Thoracic aorta (tissue), 2 donors: ENCODE data around the gene KDM6A. TPM values are rescaled to one million over a fixed set of nuclear protein-coding genes. Genes with fewer than 3 reads are reported as not detected.
A peak's percentile ranks its signal among the peaks of the same experiment; 100 is the strongest.
"Not testable (repeated sequence)": the region's sequence is repeated elsewhere in the genome, so short reads cannot be mapped to it uniquely, and the experiment has no call there.

Experiments used
- ATAC-seq: fragments of 150-250 bp; one replicate; pipeline ENCODE4 v1.8.0; 2017; ENCODE audit warnings: low read depth; ENCODE audit not compliant: insufficient number of reproducible peaks, low FRiP score
- DNase-seq: peaks from one replicate; pipeline ENCODE4 v3.0.0-alpha.2; 2020; ENCODE audit warnings: low spot score
- H3K27ac ChIP-seq, 2 donors: fragments of 200-600 bp; sonication (generic); 1 replicate in 1 of 2; 2 replicates in 1 of 2; pipeline ENCODE4 v1.5.1; 2016; ENCODE audit warnings: mild to moderate bottlenecking in 2 of 2, moderate library complexity in 2 of 2
- H3K27me3 ChIP-seq: fragments of 200-600 bp; sonication (generic); replicated peaks from 2 replicates; pipeline ENCODE4 v1.6.0; 2016; ENCODE audit warnings: mild to moderate bottlenecking; ENCODE audit not compliant: insufficient read depth
- H3K36me3 ChIP-seq: fragments of 200-600 bp; sonication (generic); one replicate; pipeline ENCODE4 v1.5.1; 2016
- H3K4me1 ChIP-seq, 2 donors: fragments of 200-600 bp; sonication (generic); 1 replicate in 1 of 2; 2 replicates in 1 of 2; pipeline versions ENCODE4 v1.5.1 to v1.6.0; 2016; ENCODE audit warnings: low read depth in 2 of 2, mild to moderate bottlenecking in 1 of 2; ENCODE audit not compliant: control insufficient read depth in 1 of 2
- H3K4me3 ChIP-seq: fragments of 200-600 bp; sonication (generic); 2 replicates; pipeline ENCODE4 v1.5.1; 2016; ENCODE audit warnings: mild to moderate bottlenecking
- H3K9me3 ChIP-seq: fragments of 200-600 bp; sonication (generic); 2 replicates; pipeline ENCODE4 v1.5.1; 2016
- total RNA-seq, 2 donors: library from RNA; depleted of rRNA; stranded (reverse); fragments of >200 nt; gene quantifications; one replicate each; pipeline versions ENCODE4 v1.1.0 to v1.2.3, GENCODE V29; 2016
- TF ChIP-seq, protein P1 (sequence below): fragments of 200-600 bp; sonication (generic); IDR thresholded peaks from one replicate; pipeline ENCODE4 v1.5.1; 2019; ENCODE audit warnings: antibody characterized with exemption

The KDM6A gene
- total RNA-seq, 2 donors from 2014 or later: 18.3 to 26.9 TPM

DNA sequence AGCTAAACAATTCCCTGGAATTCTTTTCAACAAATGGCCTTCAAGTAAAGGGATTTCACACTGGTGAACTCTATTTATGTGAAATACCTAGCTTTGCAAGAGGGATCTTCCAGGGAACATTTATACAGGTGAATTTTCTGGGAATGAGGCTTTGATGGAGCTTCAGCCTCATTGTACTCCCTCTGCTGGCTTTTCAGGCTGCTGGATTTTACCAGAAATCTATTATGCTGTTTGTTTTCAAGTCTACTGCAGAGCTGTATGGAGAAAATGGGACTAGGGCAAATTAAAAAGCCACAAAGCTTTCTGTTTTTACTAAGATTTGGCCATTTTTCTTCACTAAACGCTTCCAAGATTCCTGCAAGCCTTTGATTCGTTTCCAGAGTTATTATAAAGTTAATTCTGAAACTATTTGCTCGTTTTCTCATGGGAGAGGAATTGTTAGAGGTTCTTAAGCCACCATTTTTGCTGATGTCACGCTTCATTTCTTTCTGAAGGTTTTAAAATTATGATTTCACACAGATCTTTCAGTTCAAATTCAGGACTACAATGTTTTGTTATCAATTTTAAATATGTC is 31.6 kb downstream of the KDM6A start:
- peaks cover 16 to 20% of the 10 kb centered on the region in 2 donors for H3K4me1 ChIP-seq
- H3K27ac ChIP-seq: no peak overlapping the region
- H3K4me3 ChIP-seq: peak overlapping the region; percentile 5
- TF ChIP-seq, protein P1, sequence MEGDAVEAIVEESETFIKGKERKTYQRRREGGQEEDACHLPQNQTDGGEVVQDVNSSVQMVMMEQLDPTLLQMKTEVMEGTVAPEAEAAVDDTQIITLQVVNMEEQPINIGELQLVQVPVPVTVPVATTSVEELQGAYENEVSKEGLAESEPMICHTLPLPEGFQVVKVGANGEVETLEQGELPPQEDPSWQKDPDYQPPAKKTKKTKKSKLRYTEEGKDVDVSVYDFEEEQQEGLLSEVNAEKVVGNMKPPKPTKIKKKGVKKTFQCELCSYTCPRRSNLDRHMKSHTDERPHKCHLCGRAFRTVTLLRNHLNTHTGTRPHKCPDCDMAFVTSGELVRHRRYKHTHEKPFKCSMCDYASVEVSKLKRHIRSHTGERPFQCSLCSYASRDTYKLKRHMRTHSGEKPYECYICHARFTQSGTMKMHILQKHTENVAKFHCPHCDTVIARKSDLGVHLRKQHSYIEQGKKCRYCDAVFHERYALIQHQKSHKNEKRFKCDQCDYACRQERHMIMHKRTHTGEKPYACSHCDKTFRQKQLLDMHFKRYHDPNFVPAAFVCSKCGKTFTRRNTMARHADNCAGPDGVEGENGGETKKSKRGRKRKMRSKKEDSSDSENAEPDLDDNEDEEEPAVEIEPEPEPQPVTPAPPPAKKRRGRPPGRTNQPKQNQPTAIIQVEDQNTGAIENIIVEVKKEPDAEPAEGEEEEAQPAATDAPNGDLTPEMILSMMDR: no peak
- no peaks in the 10 kb centered on the region for H3K27me3 ChIP-seq
- ATAC-seq (no peak), DNase-seq (no peak)
- no peaks in the 10 kb centered on the region for H3K36me3 ChIP-seq
- no peaks in the 10 kb centered on the region for H3K9me3 ChIP-seq

DNA sequence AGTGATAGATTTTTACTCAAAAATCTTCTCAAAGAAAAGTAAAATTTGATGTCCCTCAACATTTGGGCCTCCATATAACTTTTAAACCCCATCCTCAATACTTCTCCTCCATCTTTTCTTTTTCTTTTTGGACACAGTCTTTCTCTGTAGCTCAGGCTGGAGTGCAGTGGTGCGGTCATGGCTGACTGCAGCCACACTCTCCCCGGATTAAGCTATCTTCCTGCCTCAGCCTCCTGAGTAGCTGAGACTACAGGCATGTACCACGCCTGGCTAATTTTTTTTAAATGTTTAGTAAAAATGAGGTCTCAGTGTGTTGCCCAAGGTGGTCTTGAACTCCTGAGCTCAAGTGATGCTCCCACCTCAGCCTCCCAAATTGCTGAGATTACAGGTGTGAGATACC is 33.1 kb downstream of the KDM6A start:
- H3K4me1 ChIP-seq: peaks cover 12 to 14% of the 10 kb centered on the region in 2 donors
- H3K27ac ChIP-seq: no peak overlapping the region
- ATAC-seq: no peak
- TF ChIP-seq, protein P1: no peak
- DNase-seq: no peak
- no peaks in the 10 kb centered on the region for H3K36me3 ChIP-seq
- no peaks in the 10 kb centered on the region for H3K27me3 ChIP-seq
- H3K9me3 ChIP-seq: no peaks in the 10 kb centered on the region
- H3K4me3 ChIP-seq: no peak overlapping the region

DNA sequence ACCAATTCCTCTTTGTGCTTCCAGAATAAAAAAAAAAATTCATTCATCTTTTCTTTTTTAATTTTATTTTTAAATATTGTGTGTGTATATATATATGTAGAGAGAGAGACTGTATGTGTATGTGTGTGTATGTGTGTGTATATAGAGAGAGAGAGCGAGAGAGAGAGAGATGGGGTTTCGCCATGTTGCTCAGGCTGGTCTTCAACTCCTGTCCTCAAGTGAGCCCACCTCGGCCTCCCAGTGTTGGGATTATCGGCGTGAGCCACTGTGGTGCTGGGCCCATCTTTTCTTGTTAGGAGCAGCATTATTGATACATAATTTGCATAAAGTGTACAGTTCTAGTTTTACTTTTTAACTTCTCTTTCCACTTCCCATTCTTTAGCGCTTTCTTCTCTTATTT is 33.6 kb downstream of the KDM6A start:
- H3K4me1 ChIP-seq: peaks cover 12 to 14% of the 10 kb centered on the region in 2 donors
- H3K27ac ChIP-seq: no peak overlapping the region
- ATAC-seq: no peak
- no peaks in the 10 kb centered on the region for H3K27me3 ChIP-seq
- DNase-seq: no peak
- no peaks in the 10 kb centered on the region for H3K9me3 ChIP-seq
- H3K36me3 ChIP-seq: no peaks in the 10 kb centered on the region
- no peak overlapping the region for H3K4me3 ChIP-seq
- TF ChIP-seq, protein P1: no peak

DNA sequence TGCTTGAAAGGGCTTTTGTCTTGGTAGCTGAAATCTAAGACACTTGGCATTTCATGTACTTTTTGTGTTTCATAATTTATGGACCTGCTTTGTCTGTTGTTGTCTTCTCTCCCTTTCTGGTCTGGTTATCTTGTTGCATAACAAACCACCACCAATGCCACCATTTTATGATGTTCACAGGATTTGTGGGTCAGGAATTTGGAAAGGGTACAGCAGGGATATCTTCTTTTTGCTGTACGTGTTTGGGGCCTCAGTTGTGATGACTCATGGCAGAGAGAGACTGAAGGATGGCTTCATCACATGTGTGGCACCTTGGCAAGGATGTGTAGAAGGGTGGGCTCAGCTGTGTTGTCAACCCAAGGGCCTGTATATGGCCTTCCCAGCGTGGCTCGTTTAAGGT is 35.2 kb downstream of the KDM6A start:
- no peak overlapping the region for H3K4me3 ChIP-seq
- DNase-seq: no peak
- peaks cover 12 to 14% of the 10 kb centered on the region in 2 donors for H3K4me1 ChIP-seq
- no peak for ATAC-seq
- no peaks in the 10 kb centered on the region for H3K36me3 ChIP-seq
- TF ChIP-seq, protein P1: no peak
- no peaks in the 10 kb centered on the region for H3K9me3 ChIP-seq
- no peak overlapping the region for H3K27ac ChIP-seq
- H3K27me3 ChIP-seq: no peaks in the 10 kb centered on the region

DNA sequence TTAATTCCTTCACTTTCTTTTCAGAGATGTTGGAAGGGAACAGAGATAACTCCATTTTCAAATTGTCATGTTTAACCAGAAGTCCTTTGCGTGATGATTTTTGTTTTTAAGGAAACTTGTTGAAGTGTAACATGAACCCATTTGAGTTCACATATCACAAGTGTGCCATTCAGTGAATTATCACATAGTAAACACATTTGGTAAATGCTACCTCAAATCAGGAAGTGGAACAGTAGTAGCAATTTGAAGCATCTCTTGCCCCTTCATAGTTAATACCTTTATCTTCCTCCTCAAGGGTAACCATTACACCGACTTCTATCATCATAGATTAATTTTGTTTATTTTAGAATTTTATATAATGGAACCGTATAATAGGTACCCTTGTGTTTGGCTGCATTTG is 35.8 kb downstream of the KDM6A start:
- Histone ChIP-seq H3K9me3 (no peaks in the 10 kb centered on the region), H3K4me1 (peaks cover 12 to 14% of the 10 kb centered on the region in 2 donors), H3K4me3 (no peak overlapping the region), H3K27me3 (no peaks in the 10 kb centered on the region), H3K36me3 (no peaks in the 10 kb centered on the region), H3K27ac (no peak overlapping the region)
- DNase-seq (no peak), ATAC-seq (no peak)
- TF ChIP-seq, protein P1: no peak

DNA sequence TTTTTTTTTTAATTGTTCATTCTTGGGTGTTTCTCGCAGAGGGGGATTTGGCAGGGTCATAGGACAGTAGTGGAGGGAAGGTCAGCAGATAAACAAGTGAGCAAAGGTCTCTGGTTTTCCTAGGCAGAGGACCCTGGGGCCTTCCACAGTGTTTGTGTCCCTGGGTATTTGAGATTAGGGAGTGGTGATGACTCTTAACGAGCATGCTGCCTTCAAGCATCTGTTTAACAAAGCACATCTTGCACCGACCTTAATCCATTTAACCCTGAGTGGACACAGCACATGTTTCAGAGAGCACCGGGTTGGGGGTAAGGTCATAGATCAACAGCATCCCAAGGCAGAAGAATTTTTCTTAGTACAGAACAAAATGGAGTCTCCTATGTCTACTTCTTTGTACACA is 37.5 kb downstream of the KDM6A start:
- H3K4me3 ChIP-seq, H3K27ac ChIP-seq, H3K36me3 ChIP-seq, DNase-seq, H3K4me1 ChIP-seq, ATAC-seq, H3K27me3 ChIP-seq, H3K9me3 ChIP-seq: not testable (repeated sequence)

DNA sequence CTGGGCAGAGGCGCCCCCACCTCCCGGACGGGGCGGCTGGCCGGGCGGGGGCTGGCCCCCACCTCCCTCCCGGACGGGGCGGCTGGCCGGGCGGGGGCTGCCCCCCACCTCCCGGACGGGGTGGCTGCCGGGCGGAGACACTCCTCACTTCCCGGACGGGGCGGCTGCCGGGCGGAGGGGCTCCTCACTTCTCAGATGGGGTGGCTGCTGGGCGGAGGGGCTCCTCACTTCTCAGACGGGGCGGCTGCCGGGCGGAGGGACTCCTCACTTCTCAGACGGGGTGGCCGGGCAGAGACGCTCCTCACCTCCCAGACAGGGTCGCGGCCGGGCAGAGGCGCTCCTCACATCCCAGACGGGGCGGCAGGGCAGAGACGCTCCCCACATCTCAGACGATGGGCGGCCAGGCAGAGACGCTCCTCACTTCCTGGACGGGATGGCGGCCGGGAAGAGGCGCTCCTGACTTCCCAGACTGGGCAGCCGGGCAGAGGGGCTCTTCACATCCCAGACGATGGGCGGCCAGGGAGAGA is 38.1 kb downstream of the KDM6A start:
- not testable (repeated sequence) for DNase-seq, H3K27me3 ChIP-seq, ATAC-seq, H3K9me3 ChIP-seq, H3K4me1 ChIP-seq, H3K27ac ChIP-seq, H3K36me3 ChIP-seq, H3K4me3 ChIP-seq
